Fibroblast of gingiva (primary cell): ENCODE results near the gene CD300LF.

Experiments used
- DNase-seq: peaks from one replicate; pipeline ENCODE4 v3.0.0-alpha.2; 2011; ENCODE audit warnings: low read depth

CD300LF gene

DNA sequence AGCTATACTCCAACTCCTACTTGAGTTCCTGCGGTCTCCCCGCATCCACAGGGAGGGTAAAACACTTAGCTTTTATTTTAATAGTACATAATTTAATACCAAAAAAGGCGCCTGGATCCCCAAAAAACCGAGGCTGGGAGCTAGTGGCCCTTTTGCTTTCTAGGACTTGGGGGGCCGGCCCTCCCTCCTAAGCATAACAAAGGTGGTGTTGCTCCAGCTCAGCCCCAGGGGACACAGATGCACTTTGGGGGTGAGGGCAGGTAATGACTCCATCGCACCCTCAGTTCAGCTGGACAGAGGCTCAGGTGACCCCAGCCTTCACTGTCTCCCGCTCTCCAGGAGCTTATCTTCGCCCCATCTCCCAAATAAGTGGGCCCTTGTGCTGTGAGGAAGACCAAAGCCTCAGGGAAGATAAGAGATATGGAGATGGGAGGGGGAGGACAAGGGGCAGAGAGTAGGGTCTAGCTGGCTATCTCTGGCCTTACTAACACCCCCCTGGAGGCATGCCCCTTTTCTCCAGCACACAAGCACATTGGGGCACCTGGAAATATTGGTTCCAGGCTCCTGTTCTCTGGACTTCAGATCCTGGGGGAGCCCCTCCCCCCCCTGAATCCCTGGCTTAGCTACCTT is 32.9 kb upstream of the CD300LF start:
- no peak for DNase-seq

GRCh38 chr17:74744714-74745547 is 32.2 kb upstream of the CD300LF start:
- DNase-seq = peak; percentile 61

DNA sequence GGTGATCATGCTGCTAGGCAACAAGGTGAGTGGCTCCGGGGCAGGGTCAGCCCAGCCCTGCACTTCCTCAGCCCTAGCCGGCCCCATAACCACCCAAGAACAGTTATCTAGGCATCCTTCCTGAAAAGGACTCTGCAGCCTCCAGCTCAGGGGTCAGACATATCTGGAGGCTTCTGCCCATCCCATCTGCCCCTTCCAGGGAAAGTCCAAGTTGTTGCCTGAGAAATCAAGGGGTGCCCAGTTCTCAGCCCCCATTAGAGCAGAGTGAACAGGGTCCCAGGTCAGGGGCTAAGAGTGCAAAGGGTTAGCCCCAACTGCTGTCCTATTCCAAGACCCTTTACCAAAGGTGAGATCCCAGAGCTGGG is 31.6 kb upstream of the CD300LF start:
- no peak for DNase-seq

DNA sequence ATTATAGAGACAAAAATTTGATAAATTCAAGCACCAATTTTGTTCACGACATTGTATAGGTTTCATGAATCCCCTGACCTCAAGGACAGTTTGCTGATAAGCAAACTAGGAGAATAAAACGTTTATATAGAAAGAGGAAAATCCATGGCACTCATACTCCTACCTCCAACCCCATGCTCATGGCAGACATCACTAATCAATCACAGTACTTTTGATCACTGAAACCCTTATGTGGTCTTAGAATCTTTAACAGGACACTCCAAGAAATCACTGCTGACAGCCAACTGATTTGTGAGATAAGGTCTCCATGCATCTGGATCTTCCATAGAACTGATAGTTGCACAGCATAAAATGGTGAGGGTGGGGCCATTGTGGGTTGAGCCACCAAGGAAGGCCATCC is 31.0 kb upstream of the CD300LF start:
- no peak for DNase-seq

DNA sequence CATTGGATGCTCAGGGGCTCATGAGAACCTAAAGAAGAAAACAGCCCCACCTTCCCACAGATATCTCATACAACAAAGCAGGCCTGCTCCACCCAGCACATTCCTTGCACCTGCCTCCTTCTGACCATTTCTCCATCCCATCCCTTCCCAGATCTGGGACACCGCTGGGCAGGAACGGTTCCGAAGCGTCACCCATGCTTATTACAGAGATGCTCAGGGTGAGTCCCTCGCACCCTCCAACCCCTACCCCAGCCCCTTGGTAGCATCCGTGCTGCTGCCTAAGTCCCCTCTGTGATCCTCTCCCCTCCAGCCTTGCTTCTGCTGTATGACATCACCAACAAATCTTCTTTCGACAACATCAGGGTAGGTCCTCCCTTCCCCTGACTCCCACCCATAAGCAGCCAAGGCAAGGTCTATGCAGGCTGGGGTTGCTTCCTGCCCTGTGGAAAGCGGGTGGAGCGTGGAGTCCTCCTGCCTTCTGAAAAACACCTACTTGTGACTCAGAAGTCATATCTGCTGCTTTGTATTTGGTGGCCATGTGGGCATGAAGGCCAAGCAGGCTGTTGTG is 30.3 kb upstream of the CD300LF start:
- DNase-seq = no peak

DNA sequence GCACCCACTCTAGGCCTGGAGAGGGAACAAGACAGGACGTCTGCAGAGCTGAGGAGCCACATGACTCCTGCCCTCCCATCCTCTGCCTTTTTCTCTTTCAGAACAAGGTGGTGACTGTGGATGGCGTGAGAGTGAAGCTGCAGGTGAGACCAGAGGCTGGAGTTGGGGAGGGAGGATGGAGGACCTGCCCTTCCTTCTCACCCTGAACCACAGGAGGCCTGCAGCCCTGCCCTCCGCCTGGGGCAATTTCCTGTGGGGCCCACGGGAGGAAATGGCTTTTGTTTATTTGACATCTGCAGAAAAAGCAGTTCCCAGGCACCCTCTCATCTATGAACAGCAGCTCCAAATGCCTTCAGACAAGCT is 29.4 kb upstream of the CD300LF start:
- no peak for DNase-seq

DNA sequence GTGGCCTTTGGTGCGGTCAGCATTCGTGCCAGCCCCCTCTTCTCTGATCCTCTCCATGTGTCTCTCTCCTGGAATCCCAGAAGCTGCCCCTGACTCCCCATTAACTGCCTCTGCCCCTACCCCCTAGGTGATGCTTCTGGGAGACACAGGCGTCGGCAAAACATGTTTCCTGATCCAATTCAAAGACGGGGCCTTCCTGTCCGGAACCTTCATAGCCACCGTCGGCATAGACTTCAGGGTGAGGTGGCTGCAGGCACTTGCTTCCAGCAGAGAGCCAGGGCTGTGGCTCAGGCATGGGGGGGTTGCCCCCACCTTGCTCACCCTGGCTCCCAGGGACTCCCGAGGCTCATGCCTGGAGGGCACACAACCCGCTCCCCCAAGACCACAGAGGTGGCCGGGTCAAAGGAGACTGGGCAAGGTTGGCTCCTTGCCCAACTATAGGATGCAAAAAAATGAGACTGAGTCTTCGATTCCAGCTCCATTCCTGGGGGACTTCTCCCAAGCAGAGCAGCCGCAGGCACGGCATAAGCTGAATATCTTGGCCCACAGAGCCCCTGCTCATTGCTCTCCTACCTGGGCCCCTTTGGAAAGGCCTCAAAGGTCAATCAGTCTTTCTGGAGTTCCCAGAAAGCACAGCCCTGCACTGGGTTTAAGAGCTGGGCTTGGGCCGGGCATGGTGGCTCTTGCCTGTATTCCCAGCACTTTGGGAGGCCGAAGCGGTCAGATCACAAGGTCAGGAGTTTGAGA is 28.1 kb upstream of the CD300LF start:
- DNase-seq = no peak

DNA sequence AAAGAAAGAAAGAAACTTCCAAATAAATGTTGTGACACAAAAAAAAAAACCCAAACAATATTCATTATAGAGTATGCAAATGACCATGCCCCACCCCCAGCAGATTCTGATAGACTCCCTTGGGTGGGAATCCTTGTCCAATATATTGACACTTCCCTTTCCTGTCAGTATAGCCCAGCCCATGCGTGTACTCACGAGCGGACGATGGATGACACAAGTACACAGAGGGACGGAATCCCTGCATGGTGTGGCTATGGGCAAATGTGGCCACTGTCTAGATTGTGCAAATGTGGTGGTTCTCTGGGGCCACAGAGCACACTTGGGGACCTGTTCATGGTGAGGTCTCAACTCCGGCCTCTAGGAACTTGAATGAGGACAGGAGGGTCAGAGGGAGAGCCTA is 27.4 kb upstream of the CD300LF start:
- no peak for DNase-seq

GRCh38 chr17:74739227-74739831 is 26.6 kb upstream of the CD300LF start:
- DNase-seq = no peak

DNA sequence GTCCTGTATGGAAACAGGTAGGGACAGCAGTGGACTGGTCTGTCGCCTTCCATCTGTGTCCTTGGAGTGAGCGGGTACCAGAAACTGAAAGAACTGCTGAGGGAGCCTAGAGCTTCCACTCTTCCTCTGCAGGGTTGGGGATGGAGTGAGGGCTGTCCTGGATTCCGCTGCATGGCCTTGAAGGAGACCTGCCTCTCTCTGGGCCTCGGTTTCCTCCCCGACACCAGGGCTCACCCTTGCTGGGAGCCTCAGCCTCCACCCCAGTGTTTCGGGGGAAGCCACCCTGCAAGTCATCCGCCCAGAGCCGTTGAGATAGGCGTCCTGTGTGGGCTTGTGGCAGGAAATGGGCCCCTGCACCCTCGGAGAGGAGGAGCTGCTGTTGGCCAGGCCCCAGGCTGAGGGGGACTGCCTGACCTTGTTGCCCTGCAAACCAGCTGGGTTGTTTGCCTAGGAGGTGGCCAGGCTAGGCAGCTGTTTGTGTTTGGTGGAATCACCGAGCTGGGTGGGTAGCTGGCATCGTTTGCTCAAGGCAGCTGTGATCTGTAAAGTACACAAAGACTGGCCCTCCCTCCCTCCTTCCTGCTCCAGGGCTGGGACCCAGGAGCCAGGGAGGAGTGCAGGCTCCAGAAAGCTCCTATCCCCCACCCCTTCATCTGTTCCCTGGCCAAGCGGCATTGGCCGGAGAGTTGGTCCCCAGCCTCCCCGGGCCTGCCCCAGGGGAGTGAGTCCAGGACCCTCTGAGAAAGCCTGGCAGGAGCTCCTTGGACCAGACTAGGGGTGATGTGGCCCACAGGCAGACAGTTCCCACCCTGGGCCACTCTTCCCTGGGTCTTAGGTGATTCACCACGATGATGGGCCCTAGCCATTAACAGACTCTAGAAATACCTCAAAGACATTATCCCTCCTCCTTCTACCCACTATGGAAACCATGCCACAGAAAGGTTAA is 25.6 kb upstream of the CD300LF start:
- DNase-seq = no peak

- DNase-seq = no peak
Observed at GRCh38 chr17:74737299-74738050, 24.8 kb upstream of the CD300LF start.

DNA sequence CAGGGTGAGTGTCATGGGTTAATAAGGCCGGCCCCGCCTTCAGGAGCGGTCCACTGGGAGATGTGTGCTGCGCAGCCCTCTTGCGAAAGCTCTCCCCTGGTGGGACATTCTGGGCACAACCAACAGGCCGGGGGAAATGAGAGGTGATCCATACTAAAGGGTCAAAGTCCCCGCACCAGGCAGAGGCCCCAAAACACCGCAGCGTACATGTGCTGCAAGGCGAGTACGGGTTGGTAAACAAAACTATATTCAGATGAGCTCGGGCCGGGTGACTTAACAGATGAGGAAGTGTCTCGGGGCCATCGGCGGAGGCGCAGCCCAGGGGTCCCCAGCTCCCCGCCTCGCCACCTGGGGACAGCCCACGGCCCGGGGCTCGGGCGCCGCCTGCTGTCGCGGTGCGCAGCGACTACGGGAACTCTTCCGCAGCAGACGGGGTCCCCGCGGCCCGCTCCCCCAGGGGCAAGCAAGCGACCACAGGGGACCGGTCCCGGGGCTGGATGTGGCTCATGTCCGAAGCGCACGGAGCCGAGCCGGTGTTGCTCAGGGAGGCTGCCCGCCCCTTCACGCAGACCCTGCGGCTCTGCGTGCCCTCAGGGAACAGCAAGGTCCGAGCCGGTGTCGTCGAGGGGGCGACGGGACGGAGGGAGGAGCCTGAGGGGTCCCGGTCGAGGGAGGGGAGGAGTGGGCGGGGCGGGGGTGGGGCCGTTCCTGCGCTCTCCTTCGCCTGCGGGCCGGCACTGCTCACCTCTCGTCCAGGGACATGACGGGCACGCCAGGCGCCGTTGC is 24.0 kb upstream of the CD300LF start, which contains the start of gene RAB37:
Gene RAB37, plus strand, starts transcription at position 744 of the 786 bp plus-strand sequence. Its CDS starts 17 bp downstream, at position 761.
- peak; percentile 61 for DNase-seq

DNA sequence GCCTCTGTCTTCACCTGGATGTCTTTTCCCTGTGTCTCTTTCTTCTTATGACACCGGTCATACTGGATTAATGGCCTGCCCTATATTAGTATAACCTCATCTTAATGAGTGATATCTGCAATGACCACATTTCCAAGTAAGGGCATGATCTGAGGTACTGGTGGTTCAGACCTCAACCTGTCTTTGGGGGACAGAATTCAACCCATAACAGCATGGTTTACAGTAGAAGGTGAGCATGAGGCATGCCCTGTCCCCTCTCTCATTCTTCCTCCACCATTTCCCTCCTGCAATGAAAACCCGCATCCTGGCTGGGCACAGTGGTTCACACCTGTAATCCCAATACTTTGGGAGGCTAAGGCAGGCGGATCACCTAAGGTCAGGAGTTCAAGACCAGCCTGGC is 21.5 kb upstream of the CD300LF start:
- no peak for DNase-seq

GRCh38 chr17:74733365-74734122 is 20.8 kb upstream of the CD300LF start:
- no peak for DNase-seq

DNA sequence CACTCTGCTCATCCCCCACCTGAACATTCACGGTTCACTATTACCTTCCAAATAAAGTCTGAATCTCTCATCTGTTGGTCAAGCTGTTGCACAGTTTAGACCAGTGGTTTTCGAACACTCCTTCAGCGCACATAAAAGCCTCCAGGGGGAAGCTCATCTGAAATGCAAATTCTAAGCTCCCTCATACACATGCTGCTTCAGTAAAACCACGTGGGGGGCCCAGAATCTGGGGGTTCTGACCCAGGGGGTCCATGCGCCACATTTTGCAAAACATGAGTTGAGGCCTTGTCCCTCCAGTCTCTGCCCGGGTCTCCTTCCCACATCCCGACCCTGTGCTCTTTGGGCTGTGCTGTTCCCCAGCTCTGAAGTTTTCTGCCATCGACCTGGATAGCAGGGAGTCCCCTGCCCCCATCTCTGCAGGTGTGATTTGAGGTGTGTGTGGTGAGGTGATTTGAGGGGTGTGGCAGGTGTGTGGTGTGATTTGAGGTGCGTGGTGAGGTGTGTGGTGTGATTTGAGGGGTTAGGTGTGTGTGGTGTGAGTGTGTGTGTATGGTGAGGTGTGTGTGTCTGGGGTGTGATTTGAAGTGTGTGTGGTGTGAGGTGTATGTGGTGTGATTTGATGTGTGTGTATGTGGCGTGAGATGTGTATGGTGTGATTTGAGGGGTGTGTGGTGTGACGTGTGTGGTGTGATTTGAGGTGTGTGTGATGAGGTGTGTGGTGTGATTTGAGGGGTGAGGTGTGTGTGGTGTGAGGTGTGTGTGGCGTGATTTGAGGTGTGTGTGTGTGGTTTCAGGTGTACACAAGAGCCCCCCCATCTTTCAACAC is 19.5 kb upstream of the CD300LF start:
- DNase-seq = no peak

DNA sequence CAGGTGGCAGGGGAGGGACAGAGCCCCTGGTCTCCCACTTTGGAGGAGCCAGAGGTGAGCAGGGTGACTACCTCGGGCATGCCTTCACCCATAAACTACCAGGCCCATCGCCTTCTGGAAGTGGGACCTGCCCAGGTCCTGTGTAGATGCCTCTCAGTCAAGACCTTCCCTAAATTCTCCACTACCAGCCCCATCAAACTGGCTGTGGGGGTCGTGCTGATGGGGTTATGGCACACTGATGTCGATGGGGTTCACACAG is 18.6 kb upstream of the CD300LF start:
- no peak for DNase-seq

DNA sequence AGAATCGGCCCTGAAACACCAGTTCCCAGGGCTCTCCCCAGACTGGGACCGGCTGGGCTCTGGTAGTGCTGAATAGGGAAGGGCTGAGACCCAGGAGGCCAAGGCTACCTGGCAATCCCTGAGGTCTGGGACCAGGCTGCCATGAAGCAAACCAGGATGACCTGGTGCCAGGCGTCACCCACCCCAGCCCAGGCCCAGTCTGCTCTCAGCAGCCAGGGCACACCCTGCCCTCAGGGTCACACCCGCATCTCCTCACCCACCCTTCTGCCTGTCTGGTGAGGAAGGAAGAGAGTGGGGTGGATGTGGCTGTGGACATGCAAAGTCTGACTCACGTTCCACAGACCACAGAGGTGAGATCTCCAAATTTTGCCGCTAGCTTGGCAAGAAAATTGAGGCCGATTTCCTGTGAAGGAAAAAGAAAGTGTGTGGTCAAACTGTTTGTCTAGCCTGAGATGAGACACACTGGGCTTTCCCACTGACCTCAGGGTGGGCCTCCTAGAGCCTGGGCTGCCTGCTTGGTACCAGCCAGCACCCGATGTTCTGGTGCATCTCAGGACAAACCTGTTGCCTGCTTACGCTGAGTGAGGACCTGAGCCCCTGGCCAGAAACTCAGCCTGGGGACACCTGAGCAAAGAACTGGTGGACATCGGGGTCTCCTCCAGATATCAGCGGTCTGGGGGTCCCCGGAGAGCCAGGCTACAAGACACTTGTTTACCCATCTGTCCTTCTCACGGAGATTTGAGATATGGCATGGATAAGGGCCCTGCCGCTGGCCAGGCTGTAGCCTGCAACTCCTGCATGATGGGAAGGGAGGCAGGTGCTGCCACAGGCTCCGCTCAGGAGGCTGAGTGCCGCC is 18.0 kb upstream of the CD300LF start:
- no peak for DNase-seq
